CD4-positive, alpha-beta T cell treated with Interleukin-17A for 1 hour (primary cell): ENCODE measurements around the gene DGUOK.
"Not testable (repeated sequence)": the region's sequence is repeated elsewhere in the genome, so short reads cannot be mapped to it uniquely, and the experiment has no call there.

ENCODE experiments used
- DNase-seq: peaks from one replicate; pipeline ENCODE4 v3.0.0-alpha.2; 2020

DGUOK gene

GRCh38 chr2:73922681-73923080, 4.0 kb upstream of the DGUOK start:
- DNase-seq: no peak

GRCh38 chr2:73925033-73925704, 1.5 kb upstream of the DGUOK start:
- no peak for DNase-seq

- DNase-seq: no peak
Observed at GRCh38 chr2:73925853-73926492, 707 bp upstream of the DGUOK start.

GRCh38 chr2:73927344-73927743, 664 bp downstream of the DGUOK start:
- DNase-seq: no peak

- peak; percentile 18 for DNase-seq
Observed at GRCh38 chr2:73928963-73929347, 2.3 kb downstream of the DGUOK start.

- no peak for DNase-seq
Observed at GRCh38 chr2:73930386-73930785, 3.7 kb downstream of the DGUOK start.

GRCh38 chr2:73931531-73932500, 5.1 kb downstream of the DGUOK start:
- no peak for DNase-seq

GRCh38 chr2:73933194-73933593, 6.5 kb downstream of the DGUOK start:
- no peak for DNase-seq

- DNase-seq: no peak
Observed at GRCh38 chr2:73935641-73936040, 9.0 kb downstream of the DGUOK start.

GRCh38 chr2:73937103-73937885, 10.6 kb downstream of the DGUOK start:
- DNase-seq: no peak

GRCh38 chr2:73937899-73938298, 11.2 kb downstream of the DGUOK start:
- no peak for DNase-seq

- DNase-seq: peak; percentile 22
Observed at GRCh38 chr2:73938718-73939352, 12.2 kb downstream of the DGUOK start.

- peak; percentile 33 for DNase-seq
Observed at GRCh38 chr2:73939419-73939818, 12.7 kb downstream of the DGUOK start.

- DNase-seq: not testable (repeated sequence)
Observed at GRCh38 chr2:73940066-73940465, 13.4 kb downstream of the DGUOK start.

- no peak for DNase-seq
Observed at GRCh38 chr2:73942664-73943063, 16.0 kb downstream of the DGUOK start.

GRCh38 chr2:73944714-73945113, 18.0 kb downstream of the DGUOK start:
- DNase-seq: no peak

- DNase-seq: no peak
Observed at GRCh38 chr2:73946215-73946614, 19.5 kb downstream of the DGUOK start.

- no peak for DNase-seq
Observed at GRCh38 chr2:73946666-73947065, 20.0 kb downstream of the DGUOK start.

GRCh38 chr2:73947412-73948018, 20.8 kb downstream of the DGUOK start:
- no peak for DNase-seq

GRCh38 chr2:73949802-73950201, 23.1 kb downstream of the DGUOK start:
- no peak for DNase-seq

- DNase-seq: no peak
Observed at GRCh38 chr2:73952499-73953446, 26.1 kb downstream of the DGUOK start.
